HG03439 (cell line): ENCODE data around the gene TRAPPC14.

ENCODE experiments used
- ATAC-seq: cut with Tn5 transposase; IDR thresholded peaks from one replicate; pipeline ENCODE4 v1.9.1; 2021; ENCODE audit warnings: mild to moderate bottlenecking, moderate library complexity; ENCODE audit not compliant: unreplicated experiment

Gene TRAPPC14

DNA sequence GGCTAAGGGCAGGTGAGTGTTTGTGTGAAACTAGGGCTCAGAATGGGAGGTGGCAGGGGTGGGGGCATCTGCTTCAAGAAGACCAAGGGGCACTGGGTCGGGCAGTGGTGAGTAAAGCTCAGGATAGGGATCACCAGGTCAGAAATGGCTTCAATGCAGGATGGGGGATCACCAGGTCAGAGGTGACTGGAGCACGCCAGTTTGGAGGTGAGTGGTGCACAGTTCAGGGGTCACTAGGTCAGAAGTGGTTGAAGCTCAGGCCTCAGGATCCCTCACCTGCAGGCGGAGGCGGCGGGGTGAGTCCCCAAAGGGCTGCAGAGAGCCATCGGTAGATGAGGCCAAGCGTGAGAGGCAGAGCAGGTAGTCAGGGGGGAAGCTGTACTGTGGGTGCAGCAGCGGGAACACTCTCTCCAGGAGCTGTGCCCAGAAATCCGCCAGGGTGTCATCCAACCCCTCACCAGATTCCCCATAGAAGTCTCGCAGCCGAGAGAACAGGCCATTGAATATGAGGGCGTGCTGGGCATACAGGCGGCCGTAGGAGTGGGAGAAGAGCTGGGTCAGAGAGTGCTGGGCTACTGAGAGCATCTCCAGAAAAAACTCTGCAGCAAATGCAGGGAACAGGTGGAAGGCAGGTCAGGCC, 16.9 kb upstream of the TRAPPC14 start:
- no peak for ATAC-seq

DNA sequence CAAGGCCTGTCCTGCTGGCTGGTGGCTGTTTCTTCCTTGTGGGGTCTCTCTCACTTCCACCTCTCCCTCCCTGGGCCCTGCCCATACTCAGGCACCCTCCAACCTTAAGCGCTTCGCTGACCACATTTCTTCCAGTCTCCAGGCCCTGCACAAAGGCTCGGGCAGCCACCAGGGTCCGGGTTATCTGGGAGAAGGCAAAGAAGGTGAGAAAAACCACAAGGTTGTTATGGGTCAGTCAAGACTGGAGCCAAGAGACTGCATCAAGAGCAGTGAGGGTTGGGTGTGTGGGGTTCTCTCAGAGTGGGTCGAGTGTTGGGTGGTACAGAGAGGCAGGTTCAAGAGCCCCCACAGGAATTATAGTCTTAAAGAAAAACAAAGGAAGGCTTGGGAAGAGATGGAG, 16.1 kb upstream of the TRAPPC14 start:
- ATAC-seq, result no peak

- ATAC-seq, result no peak
Observed at GRCh38 chr7:100173806-100174495, 15.4 kb upstream of the TRAPPC14 start.

DNA sequence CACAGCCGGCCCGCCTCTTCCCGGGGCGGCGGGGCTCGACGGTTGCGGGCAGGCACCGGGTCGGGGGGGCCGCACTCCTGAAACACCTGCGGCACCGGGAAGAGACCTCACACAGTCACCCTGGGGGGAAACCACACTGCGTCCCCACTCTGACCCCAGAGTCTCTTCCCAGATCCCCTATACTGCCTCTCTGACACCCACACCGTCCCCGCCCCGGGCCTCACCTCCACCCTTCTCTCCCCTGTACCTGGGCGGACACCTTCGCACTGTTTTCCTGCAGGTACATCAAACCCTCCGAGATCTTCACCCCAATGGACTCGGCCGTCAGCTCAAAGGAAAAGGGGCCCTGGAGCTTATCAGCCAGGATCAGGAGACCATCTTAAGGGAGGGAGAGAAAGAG, 13.3 kb upstream of the TRAPPC14 start:
- ATAC-seq, result no peak

GRCh38 chr7:100171087-100171681, 12.7 kb upstream of the TRAPPC14 start:
- no peak for ATAC-seq

GRCh38 chr7:100170101-100170897, 11.8 kb upstream of the TRAPPC14 start:
- no peak for ATAC-seq

DNA sequence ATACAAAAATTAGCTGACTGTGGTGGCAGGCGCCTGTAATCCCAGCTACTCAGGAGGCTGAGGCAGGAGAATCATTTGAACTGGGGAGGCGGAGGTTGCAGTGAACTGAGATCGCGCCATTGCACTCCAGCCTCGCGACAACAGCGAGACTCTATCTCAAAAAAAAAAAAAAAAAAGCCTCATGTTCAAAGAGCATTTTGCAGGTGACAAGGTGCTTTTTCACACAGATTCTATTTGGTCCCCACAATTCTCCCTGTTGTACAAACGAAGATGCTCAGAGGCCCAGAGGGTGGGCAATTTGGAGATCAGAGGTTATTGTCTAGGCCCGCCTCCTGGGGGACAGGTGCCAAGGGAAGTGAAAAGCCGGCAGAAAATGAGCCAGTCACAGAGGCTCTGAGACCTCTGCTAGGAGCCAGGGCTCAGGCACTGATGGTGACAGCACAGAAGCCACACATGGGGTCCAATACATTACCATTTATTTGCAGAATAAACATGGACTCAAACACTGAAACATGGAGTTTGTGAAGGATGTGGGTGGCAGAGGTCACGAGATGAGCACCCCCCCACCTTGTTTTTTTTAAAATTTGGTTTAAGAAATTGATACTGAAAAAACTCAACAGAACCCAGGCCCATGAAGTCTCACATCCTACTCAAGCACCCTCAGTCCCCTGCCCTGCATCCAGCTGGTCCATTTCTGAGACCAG, 10.8 kb upstream of the TRAPPC14 start:
- no peak for ATAC-seq

DNA sequence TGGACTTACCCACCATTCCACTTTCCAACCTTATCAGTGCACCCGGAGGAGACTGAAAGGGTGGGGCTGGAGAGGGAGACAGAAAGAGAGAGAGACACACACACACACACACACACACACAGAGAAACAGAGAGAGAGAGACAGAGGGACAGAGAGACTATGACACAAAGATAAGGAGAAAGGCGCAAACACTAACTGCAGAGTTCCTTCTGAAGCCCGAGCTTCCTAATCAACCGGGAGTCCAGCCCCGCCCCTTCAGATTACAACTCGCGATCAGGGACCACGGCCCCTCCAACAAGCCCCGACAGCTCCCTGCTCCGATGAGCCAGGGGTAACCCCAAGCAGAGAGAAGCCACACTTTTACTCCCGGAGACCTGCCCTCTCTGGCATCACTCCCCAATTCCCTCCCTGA, 9.4 kb upstream of the TRAPPC14 start:
- no peak for ATAC-seq

GRCh38 chr7:100166970-100167911, 8.7 kb upstream of the TRAPPC14 start:
- no peak for ATAC-seq

- no peak for ATAC-seq
Observed at GRCh38 chr7:100166317-100166940, 7.9 kb upstream of the TRAPPC14 start.

DNA sequence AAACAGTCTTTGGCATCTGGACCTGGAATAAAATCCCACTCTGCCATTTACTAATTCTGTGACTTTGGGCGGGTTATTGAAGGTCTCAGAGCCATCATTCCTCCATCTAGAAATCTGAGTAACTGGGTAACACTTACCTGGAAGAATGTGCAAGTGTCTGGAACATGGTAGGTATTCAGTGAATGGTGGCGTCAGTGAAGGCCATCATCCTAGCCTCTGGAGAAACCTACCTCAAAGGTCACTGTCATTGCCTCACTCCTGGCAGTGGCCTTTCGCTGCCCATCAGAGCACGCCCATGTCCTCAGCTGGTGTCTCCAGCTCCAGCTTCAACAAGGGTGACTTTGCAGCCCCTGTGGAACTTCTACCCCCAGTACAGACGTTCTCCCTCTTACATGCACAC, 5.3 kb upstream of the TRAPPC14 start:
- no peak for ATAC-seq

GRCh38 chr7:100163006-100163531, 4.5 kb upstream of the TRAPPC14 start:
- ATAC-seq, result no peak

DNA sequence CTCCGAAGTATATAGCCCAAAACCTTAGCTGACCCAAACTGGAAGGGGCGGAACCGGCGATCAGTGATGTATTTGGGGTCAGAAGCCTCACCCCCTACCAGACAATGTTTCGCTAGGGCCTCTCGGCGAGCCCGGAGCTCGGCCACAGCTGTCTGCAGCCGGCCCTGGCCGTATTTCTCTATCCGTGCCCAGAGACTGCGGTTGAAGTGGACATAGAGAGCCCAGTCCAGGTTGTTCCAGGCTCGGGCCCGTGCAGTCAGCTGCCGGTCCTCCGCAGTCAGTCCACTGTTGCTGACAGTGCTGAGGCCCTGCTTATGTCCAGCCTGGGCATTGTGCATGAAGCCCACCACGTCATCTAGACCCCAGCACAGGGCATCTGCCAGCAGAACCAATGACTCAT, 1.5 kb upstream of the TRAPPC14 start:
- no peak for ATAC-seq

DNA sequence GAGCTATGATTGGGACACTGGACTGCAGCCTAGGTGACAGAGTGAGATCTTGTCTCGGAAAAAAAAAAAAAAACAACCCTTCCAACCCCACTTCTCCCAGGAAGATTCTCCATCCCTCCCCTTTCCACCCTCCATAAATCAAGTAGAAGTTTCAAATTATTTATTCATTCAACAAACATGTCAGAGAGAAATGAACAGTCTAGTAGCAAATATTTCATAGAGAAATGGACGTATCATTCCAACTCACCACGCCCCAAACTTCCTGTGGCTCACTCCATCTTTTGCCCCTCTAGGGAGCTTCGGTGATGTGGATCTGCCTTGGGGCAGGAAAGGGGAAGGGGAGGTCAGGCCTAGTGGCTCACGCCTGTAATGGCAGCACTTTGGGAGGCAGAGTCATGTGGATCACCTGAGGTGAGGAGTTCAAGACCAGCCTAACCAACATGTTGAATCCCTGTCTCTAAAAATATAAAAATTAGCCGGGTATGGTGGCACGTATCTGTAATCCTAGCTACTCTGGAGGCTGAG, 638 bp upstream of the TRAPPC14 start:
- ATAC-seq, result no peak

GRCh38 chr7:100157334-100158228, 942 bp downstream of the TRAPPC14 start:
- ATAC-seq, result no peak

- no peak for ATAC-seq
Observed at GRCh38 chr7:100157069-100157333, 1.5 kb downstream of the TRAPPC14 start.

- ATAC-seq, result no peak
Observed at GRCh38 chr7:100156331-100157068, 2.0 kb downstream of the TRAPPC14 start.
